ENCODE data around the gene IRAG1.

The IRAG1 gene

DNA sequence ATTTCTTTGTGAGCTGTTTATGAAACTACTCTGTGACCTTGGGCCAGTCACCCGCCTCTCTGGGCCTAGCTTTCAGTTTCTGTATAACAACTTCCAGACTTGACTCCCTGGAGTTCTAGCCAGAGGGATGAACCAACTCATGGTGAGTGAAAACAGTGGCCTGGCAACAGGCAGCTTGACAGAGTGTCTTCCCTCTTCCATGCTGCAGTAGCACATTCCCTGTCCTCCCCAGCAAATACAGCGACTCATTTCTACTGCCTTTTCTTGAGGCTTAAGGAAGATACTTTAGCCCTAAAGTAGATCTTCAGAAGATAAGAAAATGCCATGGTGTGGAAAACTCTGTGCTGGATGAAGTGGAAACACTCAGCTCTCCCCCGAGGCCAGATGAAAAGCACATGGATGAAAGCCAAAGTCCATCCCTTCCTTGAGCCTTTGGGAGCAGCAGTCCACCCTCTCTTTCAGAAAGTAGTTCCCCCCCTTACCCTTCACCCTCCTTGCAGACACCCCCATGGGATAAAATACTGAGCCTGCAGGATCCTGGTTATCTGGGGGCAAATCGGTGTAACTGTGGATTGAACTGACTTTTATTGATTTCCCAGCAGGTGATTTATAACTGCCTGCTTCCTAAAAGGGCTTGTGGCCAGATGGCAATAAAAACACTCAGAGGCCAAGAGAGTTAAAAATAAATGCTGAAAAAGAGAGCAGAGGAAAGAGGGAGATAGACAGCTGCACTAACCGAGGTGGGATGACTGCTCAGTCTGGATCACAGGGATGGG, 24.1 kb downstream of the IRAG1 start:
- DNase-seq (ENCODE audit: low read depth in 1 of 2, low spot score in 1 of 2): no peak

DNA sequence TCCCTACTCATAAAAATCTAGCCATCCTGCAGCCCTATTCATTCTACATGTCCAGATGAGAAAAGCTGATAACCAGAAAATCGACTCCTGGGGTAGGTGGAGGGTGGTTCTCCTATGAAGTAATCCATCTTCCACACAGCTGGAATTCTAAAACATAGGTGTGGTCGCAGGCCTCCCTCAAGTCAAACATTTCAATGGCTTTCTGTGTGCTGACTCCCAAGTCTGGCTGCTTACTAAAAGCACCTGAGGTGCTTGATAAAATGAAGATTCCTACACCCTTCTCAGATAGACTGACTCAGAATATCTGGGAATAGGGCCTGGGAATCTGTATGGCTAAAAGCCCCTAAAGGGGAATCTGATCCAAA, 26.1 kb downstream of the IRAG1 start:
- DNase-seq (ENCODE audit: low read depth in 1 of 2, low spot score in 1 of 2): no peak

DNA sequence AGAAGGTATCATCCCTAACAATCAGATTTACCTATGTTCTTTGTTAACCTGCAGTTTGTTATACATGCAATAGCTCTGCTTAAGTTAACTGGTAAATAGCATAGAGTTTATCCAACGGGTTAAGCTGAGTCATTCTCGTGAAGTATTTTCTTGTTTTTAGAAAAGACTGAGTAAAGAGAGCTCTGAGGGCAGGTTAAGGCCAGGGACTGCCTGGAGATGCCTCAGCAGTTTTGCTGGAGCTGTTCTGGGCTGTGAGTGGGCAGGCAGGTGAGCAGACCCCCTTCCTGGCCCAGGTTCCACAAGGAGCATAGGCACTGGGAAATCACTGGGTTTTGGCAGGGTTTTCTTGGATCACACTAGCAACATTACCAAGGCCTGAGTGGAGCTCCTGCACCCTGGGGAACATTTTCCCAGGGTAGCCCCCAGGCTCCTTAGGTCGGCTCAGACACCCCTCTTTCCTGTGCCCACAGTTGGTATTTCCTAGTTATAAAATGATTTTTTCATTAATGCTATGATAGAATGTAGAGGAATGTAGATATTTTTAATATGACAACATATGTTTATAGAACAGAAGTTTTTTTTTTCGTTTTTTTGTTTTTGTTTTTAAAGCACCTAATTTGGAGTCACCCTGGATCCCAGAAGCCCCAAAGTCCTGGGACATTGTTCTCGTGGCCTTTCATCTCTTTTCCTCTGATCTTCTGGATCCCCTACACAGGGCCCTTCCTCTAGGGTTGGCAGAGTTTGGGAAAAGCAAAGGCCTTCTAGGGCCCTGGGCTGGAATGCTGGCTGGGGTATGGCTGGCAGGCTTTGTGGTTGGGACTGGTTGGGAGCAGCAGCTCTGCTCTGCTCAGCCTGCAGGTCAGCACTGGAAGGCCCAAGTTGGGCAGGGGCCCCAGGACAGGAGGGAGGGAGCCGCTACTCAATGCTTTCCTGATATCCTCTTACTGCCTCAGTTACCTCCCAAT, 26.7 kb downstream of the IRAG1 start:
- no peak for DNase-seq (ENCODE audit: low read depth in 1 of 2, low spot score in 1 of 2)

DNA sequence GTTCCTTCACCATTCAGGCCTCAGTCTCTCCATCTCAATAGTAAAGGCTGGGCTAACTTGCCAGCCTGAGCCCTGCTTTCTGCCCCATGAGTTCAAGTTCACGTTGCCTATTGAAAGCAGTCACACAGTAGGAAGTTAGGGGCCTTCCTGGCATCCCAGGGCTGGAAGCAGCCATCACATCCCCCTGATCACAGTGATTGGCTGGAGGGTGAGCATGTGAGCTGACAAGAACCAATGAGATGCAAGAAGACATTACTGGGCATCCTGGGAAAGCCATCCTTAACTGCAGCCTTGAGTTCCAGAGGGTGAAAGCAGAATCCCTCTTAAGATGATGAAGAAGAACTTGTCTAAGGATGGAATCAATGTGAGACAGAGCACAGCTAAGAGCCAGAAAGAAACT, 29.1 kb downstream of the IRAG1 start:
- DNase-seq (ENCODE audit: low read depth in 1 of 2, low spot score in 1 of 2): no peak

DNA sequence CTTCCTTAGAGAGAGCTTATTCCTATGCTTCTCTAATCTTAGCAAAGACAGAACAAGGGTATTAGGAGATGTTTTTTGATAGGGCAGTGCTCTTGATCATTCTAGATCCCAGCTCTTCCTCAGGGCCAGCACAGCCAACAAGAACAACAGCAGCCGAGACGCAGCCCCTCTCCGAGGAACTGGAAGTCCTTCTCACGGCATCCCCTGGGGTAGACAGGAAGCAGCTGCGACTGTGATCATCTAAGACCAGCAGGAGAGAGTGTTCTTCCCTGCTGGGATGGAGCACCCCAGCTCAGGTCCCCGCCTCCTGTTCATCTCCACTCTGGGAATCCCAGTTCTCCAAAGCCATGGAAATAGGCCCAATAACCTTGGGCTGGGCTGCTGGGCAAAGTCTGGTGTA, 29.6 kb downstream of the IRAG1 start:
- DNase-seq (ENCODE audit: low read depth in 1 of 2, low spot score in 1 of 2): no peak

DNA sequence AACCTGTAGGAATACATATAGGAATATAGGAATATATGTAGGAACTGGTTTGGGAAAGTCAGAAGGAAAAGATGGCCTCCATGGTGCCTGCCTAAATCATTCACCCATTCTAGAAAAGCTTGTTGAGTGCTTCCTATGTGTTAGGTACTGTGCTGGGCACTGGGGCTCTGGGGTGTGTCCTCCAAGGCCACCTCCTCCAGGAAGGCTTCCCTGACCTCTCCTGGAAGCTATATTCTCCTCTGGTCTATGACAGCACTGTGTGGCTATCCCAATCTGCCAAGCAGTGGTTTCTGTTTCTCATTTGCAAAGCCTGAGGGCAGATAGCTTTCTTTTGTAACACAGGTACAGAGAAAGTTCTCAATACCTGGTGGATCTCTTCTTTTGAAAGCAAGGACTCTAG, 30.2 kb downstream of the IRAG1 start:
- no peak for DNase-seq (ENCODE audit: low read depth in 1 of 2, low spot score in 1 of 2)

DNA sequence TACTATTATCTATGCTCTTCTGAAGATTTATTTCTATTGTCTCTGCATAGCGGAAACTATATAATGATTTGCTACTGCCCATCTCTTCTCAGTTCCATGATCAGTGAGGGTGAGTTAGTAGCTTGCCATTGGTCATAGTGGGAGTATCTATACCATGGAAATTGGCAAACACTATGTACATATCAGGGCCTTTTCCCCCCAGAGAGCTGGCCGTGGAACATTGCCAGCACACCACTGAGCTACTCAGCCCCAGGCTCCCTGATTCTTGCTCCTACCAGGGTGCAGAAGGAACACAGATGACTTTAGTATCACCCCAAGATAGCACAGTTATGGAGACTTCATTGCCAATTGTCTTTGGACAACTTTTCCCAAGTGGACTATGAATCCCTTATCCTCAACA, 33.2 kb downstream of the IRAG1 start:
- no peak for DNase-seq (ENCODE audit: low read depth in 1 of 2, low spot score in 1 of 2)

DNA sequence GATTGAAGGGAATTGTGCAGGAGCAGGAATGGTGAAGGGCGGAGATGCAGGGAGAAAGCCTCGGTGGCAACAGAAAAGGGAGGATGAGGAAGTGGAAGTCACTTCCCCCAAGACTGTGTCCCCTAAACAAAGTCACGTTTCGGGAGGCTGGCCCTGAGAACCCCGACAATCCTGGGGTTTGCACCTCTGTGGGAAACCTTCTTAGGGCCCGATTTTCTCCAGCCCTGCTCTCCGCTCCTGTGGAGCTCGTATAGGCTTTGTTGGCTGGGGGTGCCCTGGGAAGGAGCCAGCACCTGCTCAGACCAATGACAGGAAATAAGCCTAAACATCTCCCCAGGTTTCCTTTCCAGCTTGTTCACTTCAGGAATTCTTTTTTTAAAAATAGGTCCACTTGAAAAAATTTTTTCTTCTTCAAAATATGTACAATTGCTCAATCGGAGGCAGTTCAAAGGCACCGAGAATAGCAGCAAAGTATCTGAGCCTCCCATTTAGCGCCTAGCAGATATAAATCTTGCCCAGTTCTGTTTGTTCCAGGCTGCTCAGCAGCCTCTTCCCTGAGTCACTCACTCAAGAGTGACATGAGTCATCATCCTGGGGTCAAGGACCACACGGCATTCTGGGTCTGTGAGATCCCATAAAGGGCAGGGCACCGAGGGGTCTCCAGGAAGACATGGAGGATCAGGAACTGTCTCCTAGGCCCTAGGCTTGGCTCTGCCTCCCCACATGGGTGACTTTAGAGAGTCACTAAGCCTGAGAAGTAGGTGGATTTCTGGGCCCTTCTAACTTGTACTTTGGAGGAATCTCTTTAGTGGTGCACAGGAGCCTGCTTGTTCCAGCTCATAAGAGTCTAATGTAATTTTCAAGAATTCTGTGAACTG, 34.0 kb downstream of the IRAG1 start:
- no peak for DNase-seq (ENCODE audit: low read depth in 1 of 2, low spot score in 1 of 2)

DNA sequence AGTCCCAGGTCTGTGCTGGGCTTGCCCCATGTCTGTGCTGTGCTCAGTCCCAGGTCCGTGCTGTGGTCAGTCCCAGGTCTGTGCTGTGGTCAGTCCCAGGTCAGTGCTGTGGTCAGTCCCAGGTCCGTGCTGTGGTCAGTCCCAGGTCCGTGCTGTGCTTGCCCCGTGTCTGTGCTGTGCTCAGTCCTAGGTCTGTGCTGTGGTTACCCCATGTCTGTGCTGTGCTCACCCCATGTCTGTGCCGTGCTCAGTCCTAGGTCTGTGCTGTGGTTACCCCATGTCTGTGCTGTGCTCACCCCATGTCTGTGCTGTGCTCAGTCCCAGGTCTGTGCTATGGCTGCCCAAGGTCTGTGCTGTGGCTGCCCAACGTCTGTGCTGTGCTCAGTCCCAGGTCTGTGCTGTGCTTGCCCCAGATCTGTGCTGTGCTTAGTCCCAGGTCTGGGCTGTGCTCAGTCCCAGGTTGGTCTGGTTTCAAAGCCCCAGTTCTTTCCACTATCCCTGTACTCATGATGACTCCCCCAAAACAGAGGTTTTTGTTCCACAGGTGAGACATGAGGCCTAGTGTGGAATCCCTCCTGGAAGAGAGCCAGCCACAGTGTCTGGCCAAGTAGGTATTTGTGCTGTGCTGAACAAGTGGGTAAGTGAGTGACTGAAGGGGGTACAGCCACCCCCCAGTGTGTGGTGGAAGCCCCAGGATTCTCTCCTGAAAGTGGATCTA, 34.8 kb downstream of the IRAG1 start:
- no peak for DNase-seq (ENCODE audit: low read depth in 1 of 2, low spot score in 1 of 2)

DNA sequence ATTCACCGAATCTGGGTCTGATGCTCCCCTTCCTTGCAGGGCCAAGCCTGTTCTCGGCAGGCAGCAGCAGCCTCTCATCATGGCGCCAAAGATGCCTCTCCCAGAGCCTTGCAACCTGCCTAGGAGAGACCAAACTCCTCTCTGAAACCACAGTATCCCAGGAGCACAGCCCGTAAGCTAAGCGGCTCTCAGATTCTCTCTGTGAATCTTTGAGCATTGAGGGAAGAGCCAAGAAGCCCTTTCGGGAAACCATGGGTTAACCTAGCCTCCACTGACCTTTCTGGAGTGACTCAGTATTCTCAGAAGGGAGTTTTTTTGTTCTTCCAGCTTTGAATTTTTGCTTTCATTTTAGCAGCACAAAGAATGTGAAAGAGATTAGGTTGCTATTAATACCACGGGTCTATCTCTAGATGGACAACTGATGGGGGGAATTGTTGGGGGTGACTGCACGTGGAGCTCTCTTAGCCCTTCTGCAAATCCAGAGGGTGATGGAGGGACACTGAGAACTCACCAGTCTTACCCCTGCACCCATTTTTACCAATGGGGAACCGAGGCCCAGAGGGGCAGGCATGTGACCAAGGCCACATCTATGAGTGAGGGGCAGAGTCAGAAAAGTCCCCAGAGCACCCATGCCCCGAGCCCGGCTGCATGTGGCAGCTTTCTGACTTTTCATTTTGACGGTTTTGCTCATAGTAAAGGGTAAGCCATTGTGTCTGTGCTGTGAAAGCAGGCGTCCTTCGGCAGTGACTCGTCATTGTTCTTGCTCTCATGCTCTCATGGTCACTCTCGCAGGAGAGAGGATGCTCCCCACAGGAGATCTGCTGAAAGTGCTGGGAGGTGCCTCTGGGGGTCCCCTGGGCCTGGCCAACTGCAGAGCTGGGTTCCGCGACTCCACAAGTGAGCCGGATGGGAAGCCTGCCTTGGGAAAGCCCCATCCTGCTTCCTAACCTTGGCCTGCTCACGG, 36.0 kb downstream of the IRAG1 start:
- no peak for DNase-seq (ENCODE audit: low read depth in 1 of 2, low spot score in 1 of 2)

DNA sequence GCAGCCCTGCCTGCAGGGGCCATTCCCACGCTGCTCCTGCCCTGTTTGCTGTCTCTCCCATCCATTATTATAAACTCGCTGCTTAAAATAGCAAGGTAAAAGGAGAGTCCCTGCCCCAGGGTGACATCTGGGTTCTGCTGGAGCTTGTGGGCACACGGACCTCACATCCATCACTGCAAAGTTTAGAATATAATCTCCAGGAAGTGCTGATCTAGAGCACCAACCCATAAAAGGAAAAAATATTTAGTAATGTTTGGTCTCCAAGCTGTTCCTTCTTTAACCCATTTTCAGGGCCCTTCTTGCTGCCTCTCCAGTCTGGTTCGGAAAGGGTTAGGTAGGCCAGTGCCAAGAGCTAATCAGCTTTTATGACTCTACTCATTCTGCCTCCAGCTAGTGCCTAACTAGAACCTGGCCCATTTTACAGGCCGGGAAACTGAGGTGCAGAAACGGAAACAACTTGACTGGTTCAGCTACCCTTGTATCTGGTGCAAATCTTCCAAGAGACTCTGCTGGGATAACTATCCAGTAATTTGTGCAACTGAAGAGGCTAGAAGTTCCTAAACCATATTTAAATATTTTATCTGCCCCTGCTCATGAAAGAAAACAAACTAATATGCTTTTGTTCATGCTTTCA, 37.5 kb downstream of the IRAG1 start:
- no peak for DNase-seq (ENCODE audit: low read depth in 1 of 2, low spot score in 1 of 2)

DNA sequence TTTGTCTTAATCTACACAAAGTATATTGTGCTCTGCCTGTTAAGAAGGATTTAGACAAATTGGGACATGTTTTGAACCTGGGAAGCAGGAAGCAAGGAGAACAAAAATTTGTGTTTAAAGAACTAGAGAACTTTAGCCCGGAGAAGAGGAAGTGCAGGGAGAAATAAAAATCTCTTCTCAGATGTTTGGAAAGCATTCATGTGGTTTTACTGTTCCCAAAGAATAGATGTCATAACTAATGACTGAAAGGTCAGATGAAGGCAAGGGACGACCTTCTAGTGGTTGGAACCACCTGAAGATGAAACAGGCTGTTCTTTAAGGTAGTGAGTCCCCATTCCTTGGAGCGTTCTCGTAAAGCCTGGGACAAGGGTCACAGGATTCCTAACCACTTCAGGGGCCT, 38.3 kb downstream of the IRAG1 start:
- DNase-seq (ENCODE audit: low read depth in 1 of 2, low spot score in 1 of 2): no peak

DNA sequence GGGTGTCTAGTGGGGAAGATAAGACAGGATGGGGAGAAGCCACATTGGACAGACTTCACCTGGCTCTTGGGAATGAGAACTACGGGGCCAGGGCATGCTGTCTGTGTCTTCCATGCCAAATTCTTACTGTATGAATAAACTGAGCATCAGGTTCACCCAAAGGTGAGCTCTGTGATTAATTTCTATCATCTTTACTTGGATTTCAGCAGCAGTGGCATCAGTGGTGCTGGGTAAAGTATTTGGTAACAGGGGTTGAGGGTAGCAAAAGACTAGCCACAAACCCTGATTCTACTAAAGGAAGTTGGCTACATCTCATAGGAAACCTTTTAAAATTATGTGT, 38.8 kb downstream of the IRAG1 start:
- DNase-seq (ENCODE audit: low read depth in 1 of 2, low spot score in 1 of 2): no peak

DNA sequence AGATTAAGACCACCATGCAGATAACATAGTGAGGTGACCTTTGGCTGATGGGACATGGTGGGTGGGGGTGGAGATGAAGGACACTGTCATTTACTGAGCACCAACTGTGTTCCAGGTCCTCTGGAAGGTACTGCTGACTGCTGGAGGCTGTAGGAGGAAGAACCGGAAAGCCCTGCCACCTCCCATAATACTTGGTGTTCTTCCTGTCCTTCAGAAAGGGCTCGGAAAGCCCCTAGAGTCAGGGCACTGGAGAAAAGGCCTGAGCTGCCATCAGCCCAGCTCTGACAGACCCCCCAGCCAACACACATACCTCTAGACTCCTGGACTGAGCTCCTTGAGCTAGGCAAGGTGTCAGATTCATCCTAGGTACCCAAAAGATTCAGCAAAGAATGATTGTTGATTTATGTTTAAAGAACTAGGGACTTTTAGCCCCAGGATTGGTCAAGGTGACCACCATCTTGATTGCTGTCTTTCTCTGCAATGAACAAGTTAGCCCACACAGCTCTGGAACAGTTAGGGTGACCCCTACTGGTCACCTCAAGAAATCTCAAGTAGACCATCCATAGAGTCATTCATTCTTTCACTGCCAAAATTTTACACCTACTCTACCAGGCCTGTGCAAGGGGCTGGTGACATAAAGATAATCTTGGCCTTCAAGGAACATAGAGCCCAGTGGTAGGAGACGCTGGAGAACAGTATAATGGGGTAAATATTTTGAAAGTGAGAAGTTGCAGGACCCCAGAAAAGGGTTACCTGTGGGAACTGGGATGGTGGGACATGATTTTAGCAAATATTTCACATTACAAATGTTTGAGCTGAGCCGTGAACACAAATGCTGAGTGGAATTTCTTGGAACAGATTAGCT, 39.4 kb downstream of the IRAG1 start:
- no peak for DNase-seq (ENCODE audit: low read depth in 1 of 2, low spot score in 1 of 2)

DNA sequence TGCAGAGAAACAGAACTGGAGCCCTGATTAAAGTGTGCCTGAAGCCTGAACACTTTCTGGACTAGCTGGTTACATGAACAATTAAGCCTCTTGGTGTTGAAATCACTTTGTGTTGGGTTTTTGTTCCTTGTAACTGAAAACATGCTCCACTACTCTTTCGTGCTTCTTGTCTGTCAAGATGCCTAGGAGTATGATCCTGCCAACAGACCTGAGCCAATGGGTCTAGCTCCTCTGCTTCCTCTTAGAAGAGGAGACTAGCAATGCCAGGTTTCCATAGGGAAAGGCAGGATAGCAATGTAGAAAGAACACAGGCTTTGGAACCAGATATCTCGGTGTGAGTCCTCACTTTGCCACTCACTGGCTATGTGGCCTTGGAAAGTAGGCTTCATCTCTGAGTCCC, 40.3 kb downstream of the IRAG1 start:
- no peak for DNase-seq (ENCODE audit: low read depth in 1 of 2, low spot score in 1 of 2)

DNA sequence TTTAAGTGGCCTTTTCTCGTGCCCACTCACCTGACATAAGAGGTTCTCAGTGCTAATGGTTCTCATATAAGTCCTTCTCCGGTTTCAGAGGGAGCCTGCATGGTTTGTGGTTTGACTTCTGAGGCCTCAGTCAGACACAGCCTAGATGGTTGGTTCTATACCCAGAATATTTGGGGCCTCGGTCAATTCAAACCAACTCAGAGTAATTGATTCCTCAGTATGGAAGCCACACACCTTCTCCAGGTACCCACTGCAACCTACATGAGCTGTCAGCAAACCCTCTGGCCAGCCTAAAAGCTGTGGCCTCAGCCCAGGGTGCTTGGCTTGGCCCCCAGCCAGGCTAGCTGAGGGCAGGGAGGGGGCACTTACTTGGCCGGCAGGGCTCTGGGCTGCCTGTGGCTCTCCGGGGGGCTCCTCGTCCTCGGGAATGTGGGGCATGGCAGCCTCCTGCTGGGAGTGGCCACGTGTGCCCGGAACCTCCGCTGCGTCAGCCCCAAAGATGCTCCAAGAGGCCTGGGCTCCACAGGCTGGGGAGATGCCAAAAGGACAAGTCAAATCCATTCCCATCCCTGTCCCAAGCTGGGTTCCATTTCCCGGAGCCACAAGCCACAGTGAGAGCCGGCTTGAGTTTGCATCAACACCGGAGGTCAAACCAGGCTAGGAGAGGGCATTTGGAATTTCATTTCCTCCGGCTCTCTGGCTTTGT, 41.7 kb downstream of the IRAG1 start:
- no peak for DNase-seq (ENCODE audit: low read depth in 1 of 2, low spot score in 1 of 2)

DNA sequence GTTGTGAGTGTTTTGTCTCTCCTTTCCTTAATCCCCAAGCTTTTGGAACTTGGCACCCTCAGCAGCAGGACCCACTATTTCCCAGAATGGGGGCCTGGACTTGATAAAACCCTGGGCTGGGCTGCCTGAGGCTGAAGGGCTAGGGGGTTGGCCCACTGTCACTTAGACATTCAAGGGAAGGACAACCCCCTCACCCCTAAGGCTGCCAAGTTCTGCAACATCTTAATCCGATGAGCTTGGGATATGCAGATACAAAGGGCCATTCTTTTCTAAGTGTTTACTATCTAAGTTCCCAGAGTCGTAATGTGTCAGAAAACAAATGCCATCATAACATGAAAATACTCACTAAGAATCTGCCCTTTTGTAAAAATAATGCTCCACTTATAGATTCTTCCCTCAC, 42.9 kb downstream of the IRAG1 start:
- DNase-seq (ENCODE audit: low read depth in 1 of 2, low spot score in 1 of 2): no peak

DNA sequence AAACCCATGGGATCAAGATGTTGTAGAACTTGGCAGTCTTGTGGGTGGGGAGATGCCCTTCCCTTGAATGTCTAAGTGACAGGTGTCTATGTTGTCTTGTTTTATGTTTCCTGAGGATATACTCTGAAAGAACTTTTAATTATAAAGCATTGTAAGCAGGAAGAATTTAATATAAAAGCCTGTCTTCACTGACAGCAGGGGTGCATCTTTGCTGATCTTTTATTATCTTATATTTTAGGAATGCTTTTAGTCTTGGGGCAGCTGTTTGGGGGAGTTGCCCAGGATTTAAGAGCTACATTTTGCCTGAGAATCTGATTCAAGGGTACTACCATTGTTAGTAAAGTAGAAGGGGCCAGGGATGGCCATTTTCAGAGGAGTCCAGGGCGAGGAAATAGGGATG, 43.4 kb downstream of the IRAG1 start:
- no peak for DNase-seq (ENCODE audit: low read depth in 1 of 2, low spot score in 1 of 2)
